Activated naive CD4-positive, alpha-beta T cell treated with anti-CD3 and anti-CD28 coated beads, Interleukin-2, amount 50 U/mL, for 16 hours (primary cell): ENCODE measurements around the gene CD52.
A peak's percentile ranks its signal among the peaks of the same experiment; 100 is the strongest.
"Not testable (repeated sequence)": the region's sequence is repeated elsewhere in the genome, so short reads cannot be mapped to it uniquely, and the experiment has no call there.

Experiments used
- DNase-seq: peaks from one replicate; pipeline ENCODE4 v3.0.0-alpha.2; 2020

CD52 gene

DNA sequence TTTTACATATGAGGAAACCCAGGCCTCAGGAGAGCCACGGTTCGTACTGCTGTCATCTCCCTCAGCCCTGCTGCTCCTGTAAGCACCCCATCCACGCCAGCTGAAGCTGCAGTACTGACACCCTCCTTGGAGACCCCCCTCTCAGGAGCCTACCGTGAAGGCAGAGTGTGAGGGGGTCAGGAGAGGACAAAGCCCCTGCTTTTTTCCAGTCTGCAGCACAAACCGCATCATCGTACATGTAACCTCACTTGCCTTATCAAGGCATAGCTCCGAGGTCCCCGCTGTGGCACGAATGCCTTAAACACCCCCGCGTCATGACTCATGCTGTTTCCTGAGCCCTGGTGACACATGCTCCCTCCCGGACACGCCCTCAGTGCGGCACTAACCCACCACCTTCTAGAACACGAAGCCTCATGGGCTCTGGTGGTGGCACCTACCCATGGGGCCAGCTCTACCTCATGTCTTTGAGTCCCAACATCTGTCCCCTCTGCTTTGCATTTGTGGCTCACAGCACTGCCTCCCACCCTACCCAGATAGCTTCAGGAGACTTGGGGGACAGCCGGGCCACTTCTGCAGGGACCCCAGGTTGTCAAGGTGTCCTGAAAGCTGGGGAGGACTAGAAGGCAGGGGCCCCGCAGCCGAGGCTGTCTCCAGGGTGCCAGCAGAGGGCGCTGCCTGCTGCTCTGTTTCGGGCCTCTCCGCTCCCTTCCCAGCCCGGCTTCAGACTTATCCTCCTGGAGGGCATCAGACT, 33.0 kb upstream of the CD52 start:
- peak; percentile 98 for DNase-seq

DNA sequence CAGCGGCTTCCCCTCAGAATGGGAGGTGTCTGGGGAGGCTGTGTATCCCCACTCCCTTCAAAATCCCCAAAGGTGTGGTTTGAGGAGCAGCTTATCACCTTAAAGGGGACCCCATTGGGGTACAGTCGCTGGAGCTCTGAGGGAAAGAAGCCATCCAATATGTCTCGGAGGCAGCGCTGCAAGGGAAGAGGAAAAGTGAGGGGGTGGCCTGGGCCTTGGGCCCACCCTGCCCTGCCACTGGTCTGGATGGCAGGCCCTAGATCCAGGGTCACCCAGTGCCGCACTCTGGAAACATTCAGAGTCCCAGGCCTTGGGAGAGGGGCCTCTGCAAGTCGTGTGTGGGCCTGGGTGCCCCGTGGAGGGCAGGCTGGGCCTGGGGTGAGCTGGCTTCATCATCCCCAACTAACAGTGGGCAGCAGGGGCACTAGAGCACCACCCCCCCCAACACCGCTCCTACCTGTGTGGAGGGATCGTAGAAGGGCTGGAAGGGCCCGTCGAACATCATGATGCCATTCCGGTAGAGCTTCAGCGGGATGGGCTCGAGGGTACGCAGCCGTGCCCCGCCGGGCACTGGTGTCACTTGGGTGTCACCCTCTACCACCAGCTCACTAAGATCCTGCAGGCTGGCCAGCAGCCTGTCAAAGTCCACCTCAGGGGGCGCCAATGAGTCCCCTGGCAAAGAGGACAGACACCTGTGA, 32.2 kb upstream of the CD52 start:
- DNase-seq = peak; percentile 33

DNA sequence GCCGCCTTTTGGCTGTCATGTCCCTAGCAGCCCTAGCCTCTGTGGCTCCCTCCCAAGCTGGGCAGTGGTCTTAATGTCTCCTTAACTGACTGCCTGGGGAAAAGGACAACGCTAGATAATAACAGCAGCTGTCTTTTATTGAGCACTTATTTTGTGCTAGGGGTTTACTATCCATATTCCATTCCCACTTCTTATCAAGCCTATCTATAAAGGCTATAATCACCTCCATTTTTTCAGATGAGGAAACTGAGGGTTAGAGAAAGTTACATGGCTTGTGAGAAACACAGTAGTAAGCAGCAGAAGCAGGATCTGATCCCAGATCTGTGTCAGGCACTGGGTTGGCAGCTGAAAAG, 31.7 kb upstream of the CD52 start:
- no peak for DNase-seq

- DNase-seq = peak; percentile 31
These were observed 30.6 kb upstream of the CD52 start for GRCh38 chr1:26287033-26287711.

DNA sequence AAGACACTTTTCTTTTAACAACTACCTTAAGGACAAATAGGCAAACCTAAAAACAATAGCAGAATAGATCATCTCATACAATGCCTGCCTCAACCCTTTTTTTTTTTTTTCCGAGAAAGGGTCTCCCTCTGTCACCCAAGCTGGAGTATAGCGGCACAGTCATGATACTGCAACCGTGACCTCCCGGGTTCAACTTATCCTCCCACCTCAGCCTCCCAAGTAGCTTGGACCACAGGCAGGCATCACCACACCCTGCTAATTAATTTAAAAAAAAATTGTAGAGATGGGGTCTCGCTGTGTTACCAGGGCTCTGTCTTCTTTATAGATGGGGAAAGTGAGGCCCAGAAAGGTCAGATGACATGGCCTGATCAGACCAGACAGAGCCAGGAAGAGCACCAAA, 29.9 kb upstream of the CD52 start:
- DNase-seq = no peak

GRCh38 chr1:26288311-26288941, 29.3 kb upstream of the CD52 start:
- DNase-seq = peak; percentile 73

- no peak for DNase-seq
These were observed 28.3 kb upstream of the CD52 start for GRCh38 chr1:26289158-26290059.

DNA sequence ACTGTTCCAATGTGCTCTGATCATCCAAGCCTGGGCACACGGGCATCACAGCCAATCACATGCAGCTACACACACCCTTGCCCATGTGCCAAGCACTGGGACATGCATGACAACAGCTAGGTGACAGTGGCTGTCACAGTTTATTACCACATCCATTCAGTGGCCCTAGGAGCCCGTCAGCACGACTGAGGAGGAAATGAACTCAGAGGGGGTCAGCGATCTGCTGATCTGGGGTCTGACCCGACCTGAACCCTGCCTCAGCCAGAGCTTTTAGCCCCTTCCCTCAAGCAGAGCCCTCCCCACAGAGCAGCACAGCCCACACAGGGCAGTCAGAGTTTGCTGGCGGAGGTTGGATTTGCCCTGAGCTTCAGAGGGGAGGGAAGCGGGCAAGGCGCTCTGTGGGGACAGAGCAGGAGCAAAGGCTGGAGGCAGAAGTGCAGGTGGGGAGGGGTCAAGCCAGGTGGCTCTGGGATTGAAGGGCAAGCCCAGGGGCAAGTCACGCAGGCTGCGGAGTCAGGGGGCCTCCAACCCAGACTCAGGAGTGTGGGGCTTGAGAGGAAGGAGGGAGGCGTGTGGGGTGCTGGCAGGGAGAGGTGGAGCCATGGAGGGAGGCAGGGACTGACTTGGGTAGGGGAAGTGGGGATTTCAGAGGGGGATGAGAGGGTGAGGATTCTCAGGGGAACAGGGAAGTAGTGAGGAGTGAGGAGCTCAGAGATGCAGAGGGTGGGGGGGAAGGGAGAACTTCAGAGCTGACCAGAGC, 27.5 kb upstream of the CD52 start:
- no peak for DNase-seq

GRCh38 chr1:26290882-26291261, 26.9 kb upstream of the CD52 start:
- no peak for DNase-seq

- no peak for DNase-seq
These were observed 26.3 kb upstream of the CD52 start for GRCh38 chr1:26291433-26291832.

DNA sequence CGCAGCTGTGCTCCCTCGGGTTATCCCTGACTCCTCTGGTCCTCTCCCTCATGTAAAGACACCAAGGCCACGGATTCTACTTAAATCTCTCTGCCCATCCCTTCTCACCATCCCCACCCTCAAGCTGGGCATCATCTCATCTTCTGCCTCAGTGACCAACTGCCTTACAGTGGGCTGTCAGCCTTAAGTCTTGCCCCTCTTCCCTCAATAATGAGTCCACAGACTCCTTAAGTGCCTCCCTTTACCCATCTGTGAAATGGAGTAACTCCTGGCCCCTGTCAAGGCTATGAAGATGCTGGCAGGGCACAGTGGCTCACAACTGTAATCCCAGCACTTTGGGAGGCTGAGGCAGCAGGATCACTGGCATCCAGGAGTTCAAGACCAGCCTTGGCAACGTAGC, 25.8 kb upstream of the CD52 start:
- DNase-seq = no peak

- DNase-seq = not testable (repeated sequence)
These were observed 25.0 kb upstream of the CD52 start for GRCh38 chr1:26292735-26293134.

GRCh38 chr1:26293911-26294463, 23.8 kb upstream of the CD52 start:
- DNase-seq = no peak

GRCh38 chr1:26295194-26296138, 22.3 kb upstream of the CD52 start:
- no peak for DNase-seq

DNA sequence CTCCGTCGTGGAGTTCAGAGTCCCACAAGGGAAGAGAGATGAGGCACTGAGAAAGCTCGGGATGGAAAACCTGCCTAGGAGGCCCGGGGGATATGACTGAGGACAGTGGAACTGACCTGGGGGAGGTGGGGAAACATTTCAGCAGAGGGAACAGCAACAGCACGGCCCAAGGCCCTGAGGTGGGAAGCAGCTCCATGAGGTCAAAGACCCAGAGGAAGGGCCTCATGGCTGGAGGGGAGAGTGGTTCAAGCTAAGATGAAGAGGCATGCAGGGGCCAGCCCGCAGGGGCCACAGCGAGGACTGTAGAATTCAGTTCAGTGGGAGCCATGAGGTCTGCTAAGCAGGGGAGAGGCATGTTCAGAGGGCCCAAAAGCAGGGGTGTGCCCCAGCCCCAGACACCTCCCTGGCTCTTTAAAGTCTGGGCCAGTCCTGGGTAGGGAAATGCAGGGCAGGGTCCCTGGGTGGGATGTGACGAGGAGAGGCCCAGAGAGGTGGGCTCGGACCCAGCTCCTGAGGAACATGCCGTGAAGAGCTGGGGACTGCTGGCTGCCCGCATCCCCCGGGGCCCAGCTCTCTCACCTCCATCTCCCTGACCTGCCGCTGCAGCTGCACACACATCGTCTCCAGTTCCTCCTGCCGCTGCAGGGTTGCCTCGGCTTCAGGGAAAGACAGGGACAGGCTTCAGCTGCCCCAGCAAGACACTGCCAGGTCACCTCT, 21.3 kb upstream of the CD52 start:
- DNase-seq = no peak

- DNase-seq = no peak
These were observed 20.5 kb upstream of the CD52 start for GRCh38 chr1:26297057-26297790.

DNA sequence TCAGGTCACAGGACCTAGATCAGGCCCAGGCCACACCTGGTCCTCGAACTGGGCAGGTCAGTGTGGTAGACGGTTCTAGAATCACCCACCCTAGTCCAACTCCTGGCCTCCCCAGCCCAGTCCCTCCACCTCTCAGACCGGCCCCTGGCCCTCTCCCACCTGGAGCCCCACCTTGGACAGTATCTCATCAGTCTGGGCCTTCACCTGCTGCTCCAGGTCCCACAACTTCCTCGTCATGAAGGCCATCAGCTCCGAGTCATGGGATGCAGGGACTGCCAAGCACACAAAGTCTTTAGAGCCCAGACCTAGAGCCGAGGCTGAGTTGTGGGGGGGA, 20.0 kb upstream of the CD52 start:
- DNase-seq = no peak

GRCh38 chr1:26300578-26301275, 17.0 kb upstream of the CD52 start:
- DNase-seq = no peak
